Measurements from ENCODE around the gene BTBD8.

- no peak for TF ChIP-seq EP300 (IDR thresholded peaks at IDR 0.05; ENCODE audit: low read depth)
- TF ChIP-seq POLR2A (IDR thresholded peaks at IDR 0.05): no peak
- TF ChIP-seq CTCF (IDR thresholded peaks at IDR 0.05): no peak
- no peak for TF ChIP-seq POLR2AphosphoS5 (IDR thresholded peaks at IDR 0.05)
These were observed 5.6 kb downstream of the BTBD8 start for GRCh38 chr1:92085727-92086126.

Measured in transverse colon (tissue), 4 donors.